ENCODE results near the gene HYAL3.
"Not testable (repeated sequence)": the region's sequence is repeated elsewhere in the genome, so short reads cannot be mapped to it uniquely, and the experiment has no call there.

HYAL3 gene

GRCh38 chr3:50258029-50258680 is 41.0 kb downstream of the HYAL3 start:
- no peak for DNase-seq (ENCODE audit: low read depth)

GRCh38 chr3:50256978-50257890 is 42.0 kb downstream of the HYAL3 start:
- no peak for DNase-seq (ENCODE audit: low read depth)

- DNase-seq (ENCODE audit: low read depth), result no peak
These were observed 44.0 kb downstream of the HYAL3 start for GRCh38 chr3:50255251-50255615.

- no peak for DNase-seq (ENCODE audit: low read depth)
These were observed 44.5 kb downstream of the HYAL3 start for GRCh38 chr3:50254577-50255250.

- DNase-seq (ENCODE audit: low read depth), result peak; percentile 44
These were observed 48.0 kb downstream of the HYAL3 start for GRCh38 chr3:50251220-50251619.

- DNase-seq (ENCODE audit: low read depth), result no peak
These were observed 48.7 kb downstream of the HYAL3 start for GRCh38 chr3:50250514-50250913.

GRCh38 chr3:50249457-50249856 is 49.7 kb downstream of the HYAL3 start:
- no peak for DNase-seq (ENCODE audit: low read depth)

- DNase-seq (ENCODE audit: low read depth), result no peak
These were observed 50.8 kb downstream of the HYAL3 start for GRCh38 chr3:50248387-50248786.

- DNase-seq (ENCODE audit: low read depth), result peak; percentile 72
These were observed 52.7 kb downstream of the HYAL3 start for GRCh38 chr3:50246517-50246954.

GRCh38 chr3:50245831-50246516 is 53.2 kb downstream of the HYAL3 start:
- peak; percentile 94 for DNase-seq (ENCODE audit: low read depth)

- no peak for DNase-seq (ENCODE audit: low read depth)
These were observed 53.9 kb downstream of the HYAL3 start for GRCh38 chr3:50245251-50245745.

GRCh38 chr3:50244813-50245212 is 54.4 kb downstream of the HYAL3 start:
- DNase-seq (ENCODE audit: low read depth), result not testable (repeated sequence)

GRCh38 chr3:50243543-50243895 is 55.7 kb downstream of the HYAL3 start:
- no peak for DNase-seq (ENCODE audit: low read depth)

GRCh38 chr3:50242851-50243542 is 56.2 kb downstream of the HYAL3 start:
- peak; percentile 46 for DNase-seq (ENCODE audit: low read depth)

Measured in activated T-helper 9 cell treated with anti-CD3 and anti-CD28 coated beads, Interleukin-2, amount 50 U/mL, for 16 hours (primary cell).